Tibial artery (tissue), 4 donors: ENCODE results near the gene RABGAP1L.

Source experiments
- DNase-seq, 2 donors: peaks; one replicate each; pipeline ENCODE4 v3.0.0-alpha.2; 2019
- H3K27ac ChIP-seq, 2 donors: fragments of 200-600 bp; sonication (generic) in 1 of 2; 1 replicate in 1 of 2; 2 replicates in 1 of 2; pipeline ENCODE4 v1.5.1; 2018 to 2019; ENCODE audit warnings: mild to moderate bottlenecking in 1 of 2
- H3K27me3 ChIP-seq, 2 donors: fragments of 200-600 bp; sonication (generic) in 1 of 2; one replicate each; pipeline versions ENCODE4 v1.5.1 to v1.6.0; 2016 to 2019
- H3K36me3 ChIP-seq, 3 donors: fragments of 200-600 bp; sonication (generic) in 2 of 3; one replicate each; pipeline ENCODE4 v1.5.1; 2016 to 2019; ENCODE audit warnings: mild to moderate bottlenecking in 2 of 3
- H3K4me1 ChIP-seq, 4 donors: fragments of 200-600 bp; sonication (generic) in 2 of 4; 1 replicate in 3 of 4; 2 replicates in 1 of 4; pipeline ENCODE4 v1.5.1; 2016 to 2019
- H3K4me3 ChIP-seq, 2 donors: fragments of 200-600 bp; sonication (generic) in 1 of 2; 1 replicate in 1 of 2; 2 replicates in 1 of 2; pipeline ENCODE4 v1.5.1; 2018 to 2019; ENCODE audit warnings: mild to moderate bottlenecking in 2 of 2
- H3K9me3 ChIP-seq, 3 donors: fragments of 200-600 bp; sonication (generic) in 1 of 3; one replicate each; pipeline ENCODE4 v1.5.1; 2016 to 2019
- intact Hi-C: fragments of 100-400 bp; cut with DNase I; formaldehyde crosslinking; loops from one replicate; pipeline ENCODE4 v1.15.0; 2023; ENCODE audit warnings: low total_unique reads
- TF ChIP-seq, protein P1 (sequence below), 2 experiments: fragments of 200-600 bp in 1 of 2; fragments of 450-650 bp in 1 of 2; IDR thresholded peaks; one replicate each; pipeline ENCODE4 v1.5.1; 2017 to 2019; ENCODE audit warnings: antibody characterized with exemption in 2 of 2, mild to moderate bottlenecking in 1 of 2, moderate library complexity in 1 of 2

The RABGAP1L gene

DNA sequence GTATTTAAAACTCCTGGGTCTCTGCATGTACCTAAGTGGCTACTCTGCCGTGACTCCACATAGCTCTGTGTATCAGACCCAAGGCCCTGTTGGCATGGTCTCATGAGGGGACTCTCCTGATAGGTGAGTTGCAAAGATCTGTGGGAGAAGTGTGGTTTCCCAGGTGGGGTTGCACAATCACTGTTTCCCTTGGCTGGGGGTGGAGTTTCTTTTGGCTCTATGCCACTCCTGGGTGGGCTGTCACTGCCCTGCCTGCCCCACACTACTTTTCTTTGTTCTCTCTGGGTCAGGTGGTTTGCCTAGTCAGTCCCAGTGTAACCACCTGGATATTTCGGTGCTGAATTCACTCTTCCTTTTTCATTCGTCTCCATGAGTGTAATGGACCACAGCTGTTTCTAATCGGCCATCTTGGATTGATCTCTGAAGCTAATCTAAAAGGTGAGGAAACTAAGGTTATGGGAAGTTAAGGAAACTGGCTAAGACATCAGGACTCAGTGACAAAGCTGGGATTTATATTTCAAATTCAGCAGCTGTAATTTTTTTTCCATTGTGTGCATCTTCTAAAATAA is 743.3 kb downstream of the RABGAP1L start:
- Histone ChIP-seq H3K27ac (no peak overlapping the region), H3K36me3 (no peaks in the 10 kb centered on the region), H3K9me3 (no peaks in the 10 kb centered on the region), H3K27me3 (no peaks in the 10 kb centered on the region), H3K4me1 (no peaks in the 10 kb centered on the region), H3K4me3 (no peak overlapping the region)
- TF ChIP-seq, protein P1, sequence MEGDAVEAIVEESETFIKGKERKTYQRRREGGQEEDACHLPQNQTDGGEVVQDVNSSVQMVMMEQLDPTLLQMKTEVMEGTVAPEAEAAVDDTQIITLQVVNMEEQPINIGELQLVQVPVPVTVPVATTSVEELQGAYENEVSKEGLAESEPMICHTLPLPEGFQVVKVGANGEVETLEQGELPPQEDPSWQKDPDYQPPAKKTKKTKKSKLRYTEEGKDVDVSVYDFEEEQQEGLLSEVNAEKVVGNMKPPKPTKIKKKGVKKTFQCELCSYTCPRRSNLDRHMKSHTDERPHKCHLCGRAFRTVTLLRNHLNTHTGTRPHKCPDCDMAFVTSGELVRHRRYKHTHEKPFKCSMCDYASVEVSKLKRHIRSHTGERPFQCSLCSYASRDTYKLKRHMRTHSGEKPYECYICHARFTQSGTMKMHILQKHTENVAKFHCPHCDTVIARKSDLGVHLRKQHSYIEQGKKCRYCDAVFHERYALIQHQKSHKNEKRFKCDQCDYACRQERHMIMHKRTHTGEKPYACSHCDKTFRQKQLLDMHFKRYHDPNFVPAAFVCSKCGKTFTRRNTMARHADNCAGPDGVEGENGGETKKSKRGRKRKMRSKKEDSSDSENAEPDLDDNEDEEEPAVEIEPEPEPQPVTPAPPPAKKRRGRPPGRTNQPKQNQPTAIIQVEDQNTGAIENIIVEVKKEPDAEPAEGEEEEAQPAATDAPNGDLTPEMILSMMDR (IDR thresholded peaks at IDR 0.05), result no peak
- no peak for DNase-seq
- intact Hi-C loops, result no loop called here

DNA sequence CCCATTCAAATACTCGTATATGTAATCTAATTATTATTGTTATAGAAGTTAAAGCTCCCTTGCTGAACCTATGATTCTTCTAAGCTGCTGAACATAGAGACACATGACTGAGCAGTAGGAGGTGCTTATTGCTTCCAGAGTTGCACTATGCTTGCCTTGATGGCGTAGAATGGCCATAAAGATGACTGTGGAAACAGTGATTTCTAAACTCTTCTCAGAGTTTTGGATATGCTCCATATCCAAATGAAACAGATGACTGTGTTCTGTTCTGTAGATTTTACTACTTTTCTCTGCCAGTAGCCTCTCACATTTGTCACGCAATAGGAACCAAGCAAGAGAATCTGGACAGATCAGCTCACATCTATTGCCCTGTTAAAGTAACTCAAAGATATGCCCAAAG is 752.3 kb downstream of the RABGAP1L start:
- DNase-seq, result no peak
- Histone ChIP-seq H3K36me3 (no peaks in the 10 kb centered on the region), H3K27me3 (no peaks in the 10 kb centered on the region), H3K9me3 (no peaks in the 10 kb centered on the region), H3K4me1 (no peaks in the 10 kb centered on the region), H3K27ac (no peak overlapping the region), H3K4me3 (no peak overlapping the region)
- intact Hi-C loops, result no loop called here
- TF ChIP-seq, protein P1 (IDR thresholded peaks at IDR 0.05), result no peak

DNA sequence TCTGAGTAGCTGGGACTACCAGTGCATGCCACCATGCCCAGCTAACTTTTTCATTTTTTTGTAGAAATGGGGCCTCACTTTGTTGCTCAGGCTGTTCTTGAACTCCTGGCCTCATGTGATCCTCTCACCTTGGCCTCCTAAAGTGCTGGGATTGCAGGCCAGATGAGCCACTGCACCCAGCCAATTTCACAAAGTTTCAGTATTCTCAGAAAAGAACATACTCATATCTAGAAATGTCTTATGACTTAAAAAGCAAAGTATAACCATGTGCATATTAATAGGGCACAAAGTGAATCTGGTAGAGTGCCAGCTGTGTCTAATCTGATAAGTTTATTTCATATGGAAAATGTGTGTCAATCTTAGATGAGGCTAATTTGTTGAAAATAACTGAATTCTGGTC is 752.9 kb downstream of the RABGAP1L start:
- no peaks in the 10 kb centered on the region for H3K9me3 ChIP-seq
- H3K4me1 ChIP-seq, result no peaks in the 10 kb centered on the region

DNA sequence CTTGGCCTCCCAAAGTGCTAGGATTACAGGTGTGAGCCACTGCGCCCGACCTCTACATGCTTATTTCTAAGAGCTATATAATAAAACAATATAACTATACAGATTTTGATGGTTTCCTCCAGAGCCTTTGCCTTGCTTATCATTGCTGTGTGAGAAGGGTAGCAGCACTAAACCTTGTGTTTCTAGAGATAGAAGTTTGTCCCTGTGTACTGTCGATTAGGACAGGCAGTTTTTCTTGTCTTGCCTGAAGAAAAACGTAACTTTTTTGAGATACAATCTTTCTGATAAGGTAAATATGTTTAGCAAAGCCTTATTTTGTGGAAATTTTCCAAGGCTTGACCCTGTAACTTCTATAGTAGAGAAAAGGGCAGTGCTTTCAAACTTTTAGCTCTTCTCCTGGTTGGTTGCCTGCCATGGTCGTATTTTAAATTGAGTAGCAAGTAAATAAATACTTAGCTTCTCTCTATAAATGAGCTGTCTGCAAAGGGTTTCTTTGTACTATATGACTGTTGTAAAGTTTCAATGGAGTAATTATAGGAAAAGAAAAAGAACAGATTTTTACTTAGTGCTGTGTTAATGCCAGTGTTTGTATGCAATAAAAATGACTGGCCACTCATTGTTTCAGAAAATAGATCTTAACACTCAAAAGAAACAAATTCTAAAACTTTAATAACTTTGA is 754.0 kb downstream of the RABGAP1L start:
- Histone ChIP-seq H3K4me3 (no peak overlapping the region), H3K36me3 (no peaks in the 10 kb centered on the region), H3K4me1 (no peaks in the 10 kb centered on the region), H3K27me3 (no peaks in the 10 kb centered on the region), H3K9me3 (no peaks in the 10 kb centered on the region), H3K27ac (no peak overlapping the region)
- intact Hi-C loops, result no loop called here
- no peak for DNase-seq
- TF ChIP-seq, protein P1 (IDR thresholded peaks at IDR 0.05), result no peak

More for the DNA sequence above, 752.9 kb downstream of the RABGAP1L start:
- no peaks in the 10 kb centered on the region for H3K36me3 ChIP-seq
- H3K27me3 ChIP-seq, result no peaks in the 10 kb centered on the region
- H3K27ac ChIP-seq, result no peak overlapping the region
- DNase-seq, result no peak
- TF ChIP-seq, protein P1 (IDR thresholded peaks at IDR 0.05), result no peak
- intact Hi-C loops, result no loop called here
- H3K4me3 ChIP-seq, result no peak overlapping the region

DNA sequence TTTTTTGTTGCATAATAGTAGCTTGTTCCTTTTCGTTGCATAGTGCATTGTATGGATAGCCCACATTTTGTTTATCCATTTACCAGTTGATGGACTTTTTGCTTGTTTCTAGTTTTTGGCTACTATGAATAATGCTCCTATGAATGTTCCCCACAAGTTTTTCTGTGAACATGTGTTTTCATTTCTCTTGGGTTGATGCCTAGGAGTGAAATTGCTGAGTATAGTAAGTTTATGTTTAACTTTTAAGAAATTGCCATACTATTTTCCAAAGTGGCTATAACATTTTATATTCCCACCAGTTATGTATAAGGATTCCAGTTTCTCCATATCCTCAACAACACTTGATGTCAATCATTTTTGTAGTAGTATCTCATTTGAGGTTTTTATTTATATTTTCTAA is 755.7 kb downstream of the RABGAP1L start:
- TF ChIP-seq, protein P1 (IDR thresholded peaks at IDR 0.05), result no peak
- no peaks in the 10 kb centered on the region for H3K4me1 ChIP-seq
- intact Hi-C loops, result no loop called here
- no peaks in the 10 kb centered on the region for H3K36me3 ChIP-seq
- no peak overlapping the region for H3K4me3 ChIP-seq
- H3K27me3 ChIP-seq, result no peaks in the 10 kb centered on the region
- no peak for DNase-seq
- no peaks in the 10 kb centered on the region for H3K9me3 ChIP-seq
- H3K27ac ChIP-seq, result no peak overlapping the region
